ENCODE data around the gene SERPINE3.
A peak's percentile ranks its signal among the peaks of the same experiment; 100 is the strongest.

The SERPINE3 gene

DNA sequence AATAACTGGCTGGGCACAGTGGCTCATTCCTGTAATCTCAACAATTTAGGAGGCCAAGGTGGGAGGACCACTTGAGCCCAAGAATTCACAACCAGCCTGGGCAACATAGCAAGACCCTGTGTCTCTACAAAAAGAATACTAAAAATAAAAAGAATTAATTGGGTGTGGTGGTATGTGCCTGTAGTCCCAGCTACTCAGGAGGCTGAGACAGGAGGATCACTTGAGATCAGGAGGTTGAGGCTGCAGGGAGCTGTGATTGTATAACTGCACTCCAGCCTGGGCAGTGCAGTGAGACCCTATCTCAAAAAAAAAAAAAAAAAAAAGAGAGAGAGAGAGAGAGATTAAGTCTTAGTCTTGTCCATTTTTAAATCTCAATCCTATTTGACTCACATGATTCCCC is 35.6 kb upstream of the SERPINE3 start:
- Histone ChIP-seq H3K4me3 (replicated peaks; ENCODE audit: insufficient read depth, low read length) (no peak overlapping the region), H3K27ac (replicated peaks) (no peak overlapping the region), H3K27me3 (ENCODE audit: insufficient read depth, poor library complexity, severe bottlenecking) (no peaks in the 10 kb centered on the region)
- TF ChIP-seq REST (IDR thresholded peaks at IDR 0.05; ENCODE audit: insufficient replicate concordance, low read depth) (no peak), GABPA (IDR thresholded peaks at IDR 0.05; ENCODE audit: low read depth) (no peak), SPI1 (IDR thresholded peaks at IDR 0.05; ENCODE audit: borderline replicate concordance, low read depth) (no peak), CTCF (IDR thresholded peaks at IDR 0.05; ENCODE audit: insufficient read depth, low read length) (no peak), POLR2AphosphoS5 (IDR thresholded peaks at IDR 0.05; ENCODE audit: low read depth) (no peak)
- no peak for DNase-seq (ENCODE audit: low read depth in 1 of 2, low spot score in 1 of 2)

DNA sequence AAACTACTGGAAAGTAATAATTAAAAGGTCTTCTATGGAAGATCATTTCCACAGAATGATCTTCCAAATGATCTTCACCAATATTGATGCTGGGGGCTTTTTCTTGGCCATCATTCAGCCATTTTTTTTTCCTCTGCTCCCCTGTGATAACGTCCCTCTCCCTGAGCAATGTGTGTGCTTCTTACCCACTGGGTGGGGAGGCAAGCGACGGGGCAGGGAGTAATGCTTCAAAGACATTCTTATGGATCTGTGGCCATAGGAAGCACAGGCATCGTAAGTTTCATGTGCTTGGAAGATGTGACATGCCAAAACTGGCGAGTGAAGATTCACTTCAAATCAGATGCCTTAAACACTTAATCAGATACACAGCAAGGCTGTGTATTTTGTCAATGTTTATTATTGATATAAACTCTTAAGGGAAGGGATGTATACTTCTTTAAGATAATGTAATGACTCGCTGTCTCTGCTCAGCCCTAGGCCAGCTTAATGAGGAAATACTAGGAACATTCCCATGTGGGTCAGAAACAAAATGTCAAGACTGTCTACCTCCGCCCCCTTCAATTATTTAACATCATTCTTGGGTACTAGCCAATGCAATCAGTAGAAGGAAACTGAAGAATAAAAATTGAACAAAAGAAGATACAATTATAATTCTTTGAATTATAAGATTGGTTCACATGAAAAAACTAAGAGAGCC is 34.1 kb upstream of the SERPINE3 start:
- H3K27ac ChIP-seq (replicated peaks) = no peak overlapping the region
- no peak overlapping the region for H3K4me3 ChIP-seq (replicated peaks; ENCODE audit: insufficient read depth, low read length)
- DNase-seq (ENCODE audit: low read depth in 1 of 2, low spot score in 1 of 2) = no peak
- TF ChIP-seq REST (IDR thresholded peaks at IDR 0.05; ENCODE audit: insufficient replicate concordance, low read depth) = no peak
- TF ChIP-seq SPI1 (IDR thresholded peaks at IDR 0.05; ENCODE audit: borderline replicate concordance, low read depth) = no peak
- no peaks in the 10 kb centered on the region for H3K27me3 ChIP-seq (ENCODE audit: insufficient read depth, poor library complexity, severe bottlenecking)

GRCh38 chr13:51308781-51309180 is 30.7 kb upstream of the SERPINE3 start:
- H3K4me3 ChIP-seq (replicated peaks; ENCODE audit: insufficient read depth, low read length) = no peak overlapping the region
- no peak overlapping the region for H3K27ac ChIP-seq (replicated peaks)
- no peak for DNase-seq (ENCODE audit: low read depth in 1 of 2, low spot score in 1 of 2)
- no peak for TF ChIP-seq GABPA (IDR thresholded peaks at IDR 0.05; ENCODE audit: low read depth)
- peak; percentile 57 for TF ChIP-seq SPI1 (IDR thresholded peaks at IDR 0.05; ENCODE audit: borderline replicate concordance, low read depth)
- no peaks in the 10 kb centered on the region for H3K27me3 ChIP-seq (ENCODE audit: insufficient read depth, poor library complexity, severe bottlenecking)

GRCh38 chr13:51311231-51311630 is 28.3 kb upstream of the SERPINE3 start:
- TF ChIP-seq REST (IDR thresholded peaks at IDR 0.05; ENCODE audit: insufficient replicate concordance, low read depth) = no peak
- no peak for TF ChIP-seq CTCF (IDR thresholded peaks at IDR 0.05; ENCODE audit: insufficient read depth, low read length)
- no peak for TF ChIP-seq SPI1 (IDR thresholded peaks at IDR 0.05; ENCODE audit: borderline replicate concordance, low read depth)
- TF ChIP-seq POLR2AphosphoS5 (IDR thresholded peaks at IDR 0.05; ENCODE audit: low read depth) = no peak
- TF ChIP-seq GABPA (IDR thresholded peaks at IDR 0.05; ENCODE audit: low read depth) = no peak
- Histone ChIP-seq H3K27me3 (ENCODE audit: insufficient read depth, poor library complexity, severe bottlenecking) (no peaks in the 10 kb centered on the region), H3K4me3 (replicated peaks; ENCODE audit: insufficient read depth, low read length) (no peak overlapping the region), H3K27ac (replicated peaks) (no peak overlapping the region)
- no peak for DNase-seq (ENCODE audit: low read depth in 1 of 2, low spot score in 1 of 2)

Measured in HL-60 (cell line).